ENCODE results near the gene RASL10B. TPM values are rescaled to one million over a fixed set of nuclear protein-coding genes. Genes with fewer than 3 reads are reported as not detected.

The RASL10B gene
- total and polyA plus RNA-seq, 9 donors, result 2.3 to 14.8 (median 6.6) TPM

DNA sequence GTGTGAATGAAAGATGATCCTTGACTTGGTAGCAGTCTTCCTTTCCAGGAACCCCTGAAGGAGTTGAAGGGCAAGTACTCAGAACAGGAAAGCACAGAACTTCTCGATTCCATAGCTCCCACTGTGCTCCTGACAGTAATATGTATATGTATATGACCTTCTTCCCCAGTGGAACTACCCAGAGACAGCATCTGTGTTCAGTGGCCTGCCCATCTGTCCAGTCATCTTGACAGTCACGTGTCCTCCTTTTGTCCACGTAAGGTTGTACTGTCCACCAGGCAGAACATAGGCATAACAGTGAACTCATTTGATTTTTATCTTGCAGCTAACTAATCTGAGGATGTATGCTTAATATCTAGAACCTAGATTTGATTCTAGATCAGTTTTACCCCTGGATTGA is 37.8 kb upstream of the RASL10B start:
- intact Hi-C loops (cut with DNase I), result no loop called here
- no peaks in the 10 kb centered on the region for H3K4me1 ChIP-seq (ENCODE audit: insufficient read depth)
- H3K4me3 ChIP-seq, result no peak overlapping the region
- H3K27me3 ChIP-seq, result no peaks in the 10 kb centered on the region
- H3K36me3 ChIP-seq, result no peaks in the 10 kb centered on the region
- no peaks in the 10 kb centered on the region for H3K9me3 ChIP-seq
- no peak for DNase-seq
- 96 to 98% (median 97%) methylated on average over 3 of the region's 3 CpGs for WGBS, 3 donors
- TF ChIP-seq, protein P1, sequence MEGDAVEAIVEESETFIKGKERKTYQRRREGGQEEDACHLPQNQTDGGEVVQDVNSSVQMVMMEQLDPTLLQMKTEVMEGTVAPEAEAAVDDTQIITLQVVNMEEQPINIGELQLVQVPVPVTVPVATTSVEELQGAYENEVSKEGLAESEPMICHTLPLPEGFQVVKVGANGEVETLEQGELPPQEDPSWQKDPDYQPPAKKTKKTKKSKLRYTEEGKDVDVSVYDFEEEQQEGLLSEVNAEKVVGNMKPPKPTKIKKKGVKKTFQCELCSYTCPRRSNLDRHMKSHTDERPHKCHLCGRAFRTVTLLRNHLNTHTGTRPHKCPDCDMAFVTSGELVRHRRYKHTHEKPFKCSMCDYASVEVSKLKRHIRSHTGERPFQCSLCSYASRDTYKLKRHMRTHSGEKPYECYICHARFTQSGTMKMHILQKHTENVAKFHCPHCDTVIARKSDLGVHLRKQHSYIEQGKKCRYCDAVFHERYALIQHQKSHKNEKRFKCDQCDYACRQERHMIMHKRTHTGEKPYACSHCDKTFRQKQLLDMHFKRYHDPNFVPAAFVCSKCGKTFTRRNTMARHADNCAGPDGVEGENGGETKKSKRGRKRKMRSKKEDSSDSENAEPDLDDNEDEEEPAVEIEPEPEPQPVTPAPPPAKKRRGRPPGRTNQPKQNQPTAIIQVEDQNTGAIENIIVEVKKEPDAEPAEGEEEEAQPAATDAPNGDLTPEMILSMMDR (IDR thresholded peaks at IDR 0.05), result no peak
- no peak overlapping the region for H3K27ac ChIP-seq

DNA sequence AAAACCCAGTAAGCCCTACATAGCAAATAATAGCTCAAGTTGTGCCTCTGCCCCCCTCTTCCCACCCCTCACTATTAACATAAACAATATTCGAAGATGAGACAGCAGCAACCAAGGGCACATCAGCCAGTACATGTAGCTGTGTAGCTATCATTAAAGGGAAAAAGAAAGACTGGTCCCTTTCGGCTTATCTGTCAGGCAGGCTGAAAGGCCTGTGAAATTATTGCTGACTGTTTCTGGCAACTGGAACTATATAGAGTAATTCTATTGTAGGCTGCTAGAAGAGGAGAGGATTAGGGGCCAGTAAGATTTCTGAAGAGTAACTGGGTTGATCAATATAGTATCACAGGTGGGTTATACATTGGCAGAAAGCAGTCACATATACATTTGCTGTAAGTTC is 36.5 kb upstream of the RASL10B start:
- WGBS, 3 donors, result 62 to 73% (median 68%) methylated on average over 2 of the region's 2 CpGs
- intact Hi-C loops (cut with DNase I), result no loop called here
- H3K27ac ChIP-seq, result no peak overlapping the region
- H3K9me3 ChIP-seq, result no peaks in the 10 kb centered on the region
- TF ChIP-seq, protein P1 (IDR thresholded peaks at IDR 0.05), result no peak
- TF ChIP-seq EP300 (IDR thresholded peaks at IDR 0.05), result no peak
- TF ChIP-seq POLR2A (IDR thresholded peaks at IDR 0.05), result no peak
- no peak for DNase-seq
- H3K4me3 ChIP-seq, result no peak overlapping the region
- H3K36me3 ChIP-seq, result no peaks in the 10 kb centered on the region
- H3K27me3 ChIP-seq, result no peaks in the 10 kb centered on the region
- H3K4me1 ChIP-seq (ENCODE audit: insufficient read depth), result no peaks in the 10 kb centered on the region

DNA sequence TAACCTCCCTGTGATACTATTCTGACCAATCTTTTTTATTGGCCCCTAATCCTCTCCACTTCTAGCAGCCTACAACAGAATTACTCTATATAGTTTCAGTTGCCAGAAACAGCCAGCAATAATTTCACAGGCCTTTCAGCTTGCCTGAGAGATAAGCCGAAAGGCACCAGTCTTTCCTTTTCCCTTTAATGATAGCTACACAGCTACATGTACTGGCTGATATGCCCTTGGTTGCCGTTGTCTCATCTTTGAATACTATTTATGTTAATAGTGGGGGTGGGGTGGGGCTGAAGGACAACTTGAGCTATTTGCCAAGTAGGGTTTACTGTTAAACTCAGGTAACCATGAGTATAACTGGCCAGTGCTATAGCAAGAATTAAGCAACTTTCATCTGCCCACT is 35.8 kb upstream of the RASL10B start:
- DNase-seq, result no peak
- Histone ChIP-seq H3K36me3 (no peaks in the 10 kb centered on the region), H3K9me3 (no peaks in the 10 kb centered on the region), H3K4me1 (ENCODE audit: insufficient read depth) (no peaks in the 10 kb centered on the region), H3K27me3 (no peaks in the 10 kb centered on the region), H3K27ac (no peak overlapping the region), H3K4me3 (no peak overlapping the region)
- intact Hi-C loops (cut with DNase I), result no loop called here
- TF ChIP-seq EP300 (IDR thresholded peaks at IDR 0.05) (no peak), POLR2A (IDR thresholded peaks at IDR 0.05) (no peak)
- TF ChIP-seq, protein P1 (IDR thresholded peaks at IDR 0.05), result no peak
- 64 to 67% (median 64%) methylated on average over 2 of the region's 2 CpGs for WGBS, 3 donors

DNA sequence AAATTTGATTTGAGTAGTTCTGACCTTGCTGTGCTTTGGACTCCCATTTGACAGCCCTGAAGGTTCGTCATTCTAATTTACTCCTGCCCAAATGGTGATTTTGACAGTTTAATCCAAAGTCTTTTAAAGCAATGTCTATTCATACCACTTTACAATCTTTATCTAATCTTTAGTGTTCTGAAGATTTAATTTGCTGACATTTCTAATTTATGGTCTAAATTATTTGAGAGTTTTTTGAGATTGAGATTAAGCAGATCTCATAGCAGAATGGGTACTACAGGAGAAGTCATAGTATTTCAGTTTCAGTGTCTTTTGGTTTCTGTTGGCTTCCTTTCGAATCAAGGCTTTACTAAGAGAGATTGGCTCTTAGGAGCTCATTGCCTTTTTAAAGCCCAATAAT is 32.6 kb upstream of the RASL10B start:
- Histone ChIP-seq H3K4me3 (no peak overlapping the region), H3K27me3 (no peaks in the 10 kb centered on the region), H3K9me3 (no peaks in the 10 kb centered on the region), H3K36me3 (no peaks in the 10 kb centered on the region), H3K4me1 (ENCODE audit: insufficient read depth) (no peaks in the 10 kb centered on the region), H3K27ac (no peak overlapping the region)
- TF ChIP-seq EP300 (IDR thresholded peaks at IDR 0.05) (no peak), POLR2A (IDR thresholded peaks at IDR 0.05) (no peak)
- TF ChIP-seq, protein P1 (IDR thresholded peaks at IDR 0.05), result no peak
- DNase-seq, result no peak
- intact Hi-C loops (cut with DNase I), result no loop called here
- 93 to 97% (median 95%) methylated on average over 2 of the region's 2 CpGs for WGBS, 3 donors

DNA sequence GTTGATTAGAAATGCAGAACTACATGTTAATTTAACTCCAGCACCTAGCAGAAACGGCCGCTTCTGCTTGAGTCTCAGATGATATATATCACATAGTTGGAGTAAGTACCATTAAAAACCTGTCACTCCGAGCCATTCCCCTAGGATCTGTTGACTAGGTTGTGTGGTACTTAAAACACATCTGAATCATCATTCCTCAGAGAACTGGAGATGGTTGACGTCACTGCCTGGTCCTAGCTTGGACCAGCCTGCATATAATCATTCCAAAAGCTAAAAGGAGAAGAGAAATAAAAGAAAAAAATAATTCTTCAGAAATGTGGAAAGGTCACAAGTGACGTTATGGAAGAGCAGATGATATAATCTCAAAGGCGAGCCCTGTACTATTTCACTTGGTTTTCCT is 31.3 kb upstream of the RASL10B start:
- no peak overlapping the region for H3K4me3 ChIP-seq
- no peak for DNase-seq

More for the DNA sequence above, 31.3 kb upstream of the RASL10B start:
- Histone ChIP-seq H3K36me3 (no peaks in the 10 kb centered on the region), H3K27me3 (no peaks in the 10 kb centered on the region), H3K4me1 (ENCODE audit: insufficient read depth) (no peaks in the 10 kb centered on the region), H3K27ac (no peak overlapping the region), H3K9me3 (no peaks in the 10 kb centered on the region)
- TF ChIP-seq, protein P1 (IDR thresholded peaks at IDR 0.05), result no peak
- TF ChIP-seq POLR2A (IDR thresholded peaks at IDR 0.05), result no peak
- TF ChIP-seq EP300 (IDR thresholded peaks at IDR 0.05), result no peak
- intact Hi-C loops (cut with DNase I), result no loop called here
- 81 to 87% (median 82%) methylated on average over 6 of the region's 6 CpGs for WGBS, 3 donors
